BE2C (cell line): ENCODE data around the gene CHTOP.

ENCODE experiments used
- DNase-seq: peaks from one replicate; pipeline ENCODE4 v3.0.0-alpha.2; 2020
- H3K27me3 ChIP-seq: fragments of 250-450 bp; sonication (Bioruptor Pico); 2 replicates; pipeline ENCODE4 v1.5.1; 2020; ENCODE audit warnings: mild to moderate bottlenecking
- H3K36me3 ChIP-seq: fragments of 250-450 bp; sonication (Bioruptor Pico); 2 replicates; pipeline ENCODE4 v1.5.1; 2020; ENCODE audit warnings: mild to moderate bottlenecking
- H3K4me1 ChIP-seq: fragments of 250-450 bp; sonication (Bioruptor Pico); 2 replicates; pipeline ENCODE4 v1.5.1; 2020
- H3K4me3 ChIP-seq: 2 replicates; pipeline ENCODE4 v1.5.1; 2011; ENCODE audit warnings: low read depth, low read length
- H3K9me3 ChIP-seq: fragments of 250-450 bp; sonication (Bioruptor Pico); 2 replicates; pipeline ENCODE4 v1.5.1; 2020
- TF ChIP-seq, protein P1 (sequence below): IDR thresholded peaks from 2 replicates; pipeline ENCODE4 v1.5.1; 2012; ENCODE audit warnings: mild to moderate bottlenecking, low read depth, low read length

Gene CHTOP

DNA sequence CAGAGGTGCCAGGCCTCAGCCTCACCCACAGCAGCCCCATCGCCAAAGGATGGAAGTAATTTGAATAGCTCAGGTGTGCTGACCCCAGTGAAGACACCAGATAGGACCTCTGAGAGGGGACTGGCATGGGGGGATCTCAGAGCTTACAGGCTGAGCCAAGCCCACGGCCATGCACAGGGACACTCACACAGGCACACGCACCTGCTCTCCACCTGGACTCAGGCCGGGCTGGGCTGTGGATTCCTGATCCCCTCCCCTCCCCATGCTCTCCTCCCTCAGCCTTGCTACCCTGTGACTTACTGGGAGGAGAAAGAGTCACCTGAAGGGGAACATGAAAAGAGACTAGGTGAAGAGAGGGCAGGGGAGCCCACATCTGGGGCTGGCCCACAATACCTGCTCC is 59.6 kb downstream of the CHTOP start:
- DNase-seq = no peak

More for the DNA sequence above, 59.6 kb downstream of the CHTOP start:
- Histone ChIP-seq H3K36me3 (no peaks in the 10 kb centered on the region), H3K4me3 (no peak overlapping the region), H3K4me1 (peaks cover 19% of the 10 kb centered on the region), H3K27me3 (no peaks in the 10 kb centered on the region), H3K9me3 (no peaks in the 10 kb centered on the region)
- TF ChIP-seq, protein P1, sequence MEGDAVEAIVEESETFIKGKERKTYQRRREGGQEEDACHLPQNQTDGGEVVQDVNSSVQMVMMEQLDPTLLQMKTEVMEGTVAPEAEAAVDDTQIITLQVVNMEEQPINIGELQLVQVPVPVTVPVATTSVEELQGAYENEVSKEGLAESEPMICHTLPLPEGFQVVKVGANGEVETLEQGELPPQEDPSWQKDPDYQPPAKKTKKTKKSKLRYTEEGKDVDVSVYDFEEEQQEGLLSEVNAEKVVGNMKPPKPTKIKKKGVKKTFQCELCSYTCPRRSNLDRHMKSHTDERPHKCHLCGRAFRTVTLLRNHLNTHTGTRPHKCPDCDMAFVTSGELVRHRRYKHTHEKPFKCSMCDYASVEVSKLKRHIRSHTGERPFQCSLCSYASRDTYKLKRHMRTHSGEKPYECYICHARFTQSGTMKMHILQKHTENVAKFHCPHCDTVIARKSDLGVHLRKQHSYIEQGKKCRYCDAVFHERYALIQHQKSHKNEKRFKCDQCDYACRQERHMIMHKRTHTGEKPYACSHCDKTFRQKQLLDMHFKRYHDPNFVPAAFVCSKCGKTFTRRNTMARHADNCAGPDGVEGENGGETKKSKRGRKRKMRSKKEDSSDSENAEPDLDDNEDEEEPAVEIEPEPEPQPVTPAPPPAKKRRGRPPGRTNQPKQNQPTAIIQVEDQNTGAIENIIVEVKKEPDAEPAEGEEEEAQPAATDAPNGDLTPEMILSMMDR = no peak
